Choroid plexus epithelial cell (primary cell): Measurements from ENCODE around the gene UPK3B.
A peak's percentile ranks its signal among the peaks of the same experiment; 100 is the strongest.
"Not testable (repeated sequence)": the region's sequence is repeated elsewhere in the genome, so short reads cannot be mapped to it uniquely, and the experiment has no call there.

Experiments used
- DNase-seq: peaks from one replicate; pipeline ENCODE4 v3.0.0-alpha.2; 2010; ENCODE audit warnings: low read depth
- H3K4me3 ChIP-seq: 2 replicates; pipeline ENCODE4 v1.5.1; 2011; ENCODE audit warnings: low read depth, mild to moderate bottlenecking, control low read depth, low read length, moderate library complexity
- TF ChIP-seq, protein P1 (sequence below): conservative IDR thresholded peaks from 2 replicates; pipeline ENCODE4 v1.5.1; 2011; ENCODE audit warnings: low read depth, mild to moderate bottlenecking, control low read depth, inconsistent platforms, low read length, moderate library complexity

The UPK3B gene

DNA sequence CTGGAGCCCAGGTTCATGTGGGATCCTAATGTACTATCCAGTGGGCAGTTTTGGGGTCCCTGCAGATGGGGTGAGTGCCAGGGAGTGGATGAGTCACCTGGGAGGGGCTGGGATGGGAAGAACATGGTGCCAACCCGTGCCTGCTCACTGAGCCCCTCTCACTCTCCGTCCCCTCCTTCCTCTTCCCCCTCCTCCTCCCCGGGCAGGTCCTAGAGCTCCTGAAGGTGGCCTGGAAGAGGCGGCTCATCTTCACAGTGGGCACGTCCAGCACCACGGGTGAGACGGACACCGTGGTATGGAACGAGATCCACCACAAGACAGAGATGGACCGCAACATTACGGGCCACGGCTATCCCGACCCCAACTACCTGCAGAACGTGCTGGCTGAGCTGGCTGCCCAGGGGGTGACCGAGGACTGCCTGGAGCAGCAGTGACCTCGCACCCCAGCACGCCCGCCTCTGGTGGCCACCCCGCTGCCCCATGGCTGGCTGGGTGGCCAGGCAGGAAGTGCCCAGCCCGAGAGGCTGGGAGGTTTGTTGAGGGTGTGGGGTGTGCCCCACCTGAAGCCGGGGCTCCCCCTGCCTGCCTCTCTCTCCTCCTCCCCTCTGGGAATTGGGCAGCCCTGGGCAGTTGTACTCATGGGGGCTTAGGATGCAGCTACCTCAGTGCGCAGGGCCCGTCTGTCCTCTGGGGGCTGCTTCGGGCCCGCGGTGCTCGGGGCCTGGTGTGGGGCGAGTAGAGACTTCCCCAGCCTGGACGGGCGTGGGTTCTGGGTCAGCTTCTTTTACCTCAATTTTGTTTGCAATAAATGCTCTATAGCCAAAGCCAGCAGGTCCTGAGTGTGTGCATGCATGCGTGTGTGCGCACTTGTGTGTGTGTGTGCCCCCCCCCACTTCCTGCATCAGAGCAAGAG lies 4.9 kb upstream of the UPK3B start:
- TF ChIP-seq, protein P1, sequence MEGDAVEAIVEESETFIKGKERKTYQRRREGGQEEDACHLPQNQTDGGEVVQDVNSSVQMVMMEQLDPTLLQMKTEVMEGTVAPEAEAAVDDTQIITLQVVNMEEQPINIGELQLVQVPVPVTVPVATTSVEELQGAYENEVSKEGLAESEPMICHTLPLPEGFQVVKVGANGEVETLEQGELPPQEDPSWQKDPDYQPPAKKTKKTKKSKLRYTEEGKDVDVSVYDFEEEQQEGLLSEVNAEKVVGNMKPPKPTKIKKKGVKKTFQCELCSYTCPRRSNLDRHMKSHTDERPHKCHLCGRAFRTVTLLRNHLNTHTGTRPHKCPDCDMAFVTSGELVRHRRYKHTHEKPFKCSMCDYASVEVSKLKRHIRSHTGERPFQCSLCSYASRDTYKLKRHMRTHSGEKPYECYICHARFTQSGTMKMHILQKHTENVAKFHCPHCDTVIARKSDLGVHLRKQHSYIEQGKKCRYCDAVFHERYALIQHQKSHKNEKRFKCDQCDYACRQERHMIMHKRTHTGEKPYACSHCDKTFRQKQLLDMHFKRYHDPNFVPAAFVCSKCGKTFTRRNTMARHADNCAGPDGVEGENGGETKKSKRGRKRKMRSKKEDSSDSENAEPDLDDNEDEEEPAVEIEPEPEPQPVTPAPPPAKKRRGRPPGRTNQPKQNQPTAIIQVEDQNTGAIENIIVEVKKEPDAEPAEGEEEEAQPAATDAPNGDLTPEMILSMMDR: no peak
- no peak overlapping the region for H3K4me3 ChIP-seq
- no peak for DNase-seq

DNA sequence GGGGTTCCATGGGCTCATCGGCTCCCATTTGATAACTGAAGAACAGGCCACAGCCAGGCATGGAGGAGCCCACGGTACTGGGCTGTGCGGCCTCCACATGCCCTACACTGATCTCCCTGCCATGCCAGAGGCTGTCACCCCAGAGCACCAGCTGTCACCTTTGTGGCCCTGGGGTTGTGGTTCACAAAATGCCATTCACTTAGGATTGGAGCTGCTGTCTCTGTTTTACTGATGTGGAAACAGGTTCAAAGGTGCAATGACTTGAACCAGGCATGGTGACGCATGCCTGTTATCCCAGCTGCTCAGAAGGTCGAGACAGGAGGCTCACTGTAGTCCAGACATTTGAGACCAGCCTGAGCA lies 4.3 kb upstream of the UPK3B start:
- no peak for DNase-seq
- H3K4me3 ChIP-seq: no peak overlapping the region
- TF ChIP-seq, protein P1: no peak

DNA sequence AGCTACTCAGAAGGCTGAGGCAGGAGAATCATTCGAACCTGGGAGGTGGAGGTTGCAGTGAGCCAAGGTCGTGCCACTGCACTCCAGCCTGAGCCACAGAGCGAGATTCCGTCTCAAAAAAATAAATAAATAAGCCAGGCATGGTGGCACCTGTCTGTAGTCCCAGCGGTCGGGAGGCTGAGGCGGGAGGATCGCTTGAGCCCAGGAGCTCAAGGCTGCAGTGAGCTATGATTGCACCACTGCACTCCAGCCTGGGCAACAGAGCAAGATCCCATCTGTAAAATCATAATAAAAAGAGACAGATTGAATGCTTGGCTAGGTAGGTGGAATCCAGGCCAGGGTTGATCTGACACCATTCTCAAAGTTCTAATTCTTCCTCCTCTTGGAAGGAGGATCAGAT lies 3.7 kb upstream of the UPK3B start:
- H3K4me3 ChIP-seq, DNase-seq: not testable (repeated sequence)

DNA sequence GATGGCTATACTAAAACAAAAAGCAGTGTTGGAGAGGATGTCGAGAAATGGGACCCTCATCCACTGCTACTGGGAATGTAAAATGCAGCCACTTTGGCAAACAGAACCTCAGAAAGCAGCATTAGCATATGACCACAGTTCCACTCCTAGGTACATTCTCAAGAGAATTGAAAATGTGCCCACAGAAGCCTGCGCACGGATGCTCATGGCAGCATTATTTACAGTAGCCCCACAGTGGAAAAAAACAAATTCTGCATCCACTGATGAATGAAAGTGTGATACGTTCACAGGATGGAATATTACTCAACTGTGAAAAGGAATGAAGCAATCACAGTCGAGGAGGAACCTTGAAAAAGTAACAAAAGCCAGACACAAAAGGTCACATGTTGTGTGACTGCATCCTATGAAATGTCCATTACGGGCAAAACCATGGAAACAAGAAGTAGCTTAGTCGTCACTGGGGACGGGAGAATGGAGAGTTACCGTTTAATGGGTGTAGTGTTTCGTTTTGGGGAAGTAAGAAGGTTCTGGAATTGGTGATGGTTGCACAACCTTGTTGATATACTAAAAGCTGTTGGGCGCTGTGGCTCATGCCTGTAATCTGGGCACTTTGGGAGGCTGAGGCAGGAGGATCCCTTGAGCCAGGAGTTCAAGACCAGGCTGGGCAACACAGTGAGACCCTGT lies 2.5 kb upstream of the UPK3B start:
- TF ChIP-seq, protein P1: no peak
- peak; percentile 16 for DNase-seq
- no peak overlapping the region for H3K4me3 ChIP-seq

DNA sequence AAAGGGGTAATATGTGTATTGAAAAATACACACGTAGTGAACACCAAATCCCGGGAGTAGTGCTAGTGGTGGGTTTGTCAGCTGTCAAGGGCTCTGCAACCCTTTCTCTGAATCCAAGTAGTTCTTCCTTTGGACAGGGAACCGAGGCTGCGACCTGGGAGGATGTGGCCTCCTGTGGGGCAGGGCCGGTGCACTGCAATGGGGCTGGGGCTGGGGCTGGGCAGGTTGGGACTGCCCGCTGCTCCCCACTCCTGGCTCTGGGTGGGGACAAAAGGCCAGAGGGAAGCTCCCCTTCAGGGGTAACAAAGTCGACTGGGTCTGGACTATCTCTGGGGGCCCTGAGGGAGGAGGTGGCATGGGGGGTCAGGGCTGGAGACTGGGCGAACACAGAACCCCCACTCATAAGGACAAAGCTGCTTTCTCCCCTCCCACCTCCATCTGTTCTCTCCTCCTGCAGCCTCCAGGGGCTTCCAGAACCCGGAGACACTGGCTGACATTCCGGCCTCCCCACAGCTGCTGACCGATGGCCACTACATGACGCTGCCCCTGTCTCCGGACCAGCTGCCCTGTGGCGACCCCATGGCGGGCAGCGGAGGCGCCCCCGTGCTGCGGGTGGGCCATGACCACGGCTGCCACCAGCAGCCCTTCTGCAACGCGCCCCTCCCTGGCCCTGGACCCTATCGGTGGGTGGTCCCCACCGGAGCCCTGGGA lies 1.0 kb downstream of the UPK3B start:
- not testable (repeated sequence) for DNase-seq, H3K4me3 ChIP-seq

DNA sequence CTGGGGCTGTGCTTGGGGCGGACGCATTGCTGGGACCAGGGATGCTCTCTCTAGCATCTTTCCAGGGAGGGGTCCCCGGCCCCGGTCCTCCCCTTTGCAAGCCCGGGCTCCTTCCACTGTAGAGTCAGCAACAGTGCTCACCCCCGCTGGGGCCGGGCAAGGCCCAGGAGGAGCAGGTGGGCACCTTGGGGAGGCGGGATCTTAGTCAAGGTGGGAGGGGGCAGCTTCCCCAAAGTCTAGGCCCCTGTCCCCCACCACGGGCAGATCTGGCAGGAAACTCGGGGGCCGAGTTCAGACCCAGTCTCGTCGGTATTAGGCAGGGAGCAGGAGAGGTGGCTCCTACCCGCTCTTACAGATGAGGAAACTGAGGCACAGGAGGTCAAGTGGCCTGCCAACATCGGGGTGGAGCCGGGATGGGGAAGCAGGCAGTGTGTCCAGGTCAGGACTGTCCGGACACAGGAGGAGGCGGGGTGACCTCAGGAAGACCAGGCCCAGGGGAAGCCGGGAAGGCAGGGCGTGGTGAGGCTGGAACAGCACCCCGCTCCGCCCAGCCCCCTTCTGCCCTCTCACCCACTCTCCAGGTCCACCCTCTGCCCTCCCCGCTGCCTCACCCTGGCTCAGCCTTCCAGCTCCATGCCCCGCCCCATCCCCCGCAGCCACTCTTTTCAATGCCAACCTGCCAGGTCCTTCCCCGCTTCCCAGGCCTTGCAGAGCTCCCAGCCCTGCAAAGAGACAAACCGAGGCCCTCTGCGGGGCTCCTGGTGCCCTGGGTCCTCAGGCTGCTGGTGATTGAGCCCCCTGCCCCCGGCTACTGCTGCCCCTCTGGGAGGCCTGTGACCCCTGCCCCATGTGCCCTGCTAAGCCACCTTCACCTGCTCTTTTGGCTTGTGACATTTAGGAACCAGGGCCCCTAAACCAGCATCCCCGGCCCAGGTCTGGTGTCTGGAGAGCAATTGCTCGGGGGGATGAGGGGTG lies 1.8 kb downstream of the UPK3B start:
- not testable (repeated sequence) for DNase-seq, H3K4me3 ChIP-seq

DNA sequence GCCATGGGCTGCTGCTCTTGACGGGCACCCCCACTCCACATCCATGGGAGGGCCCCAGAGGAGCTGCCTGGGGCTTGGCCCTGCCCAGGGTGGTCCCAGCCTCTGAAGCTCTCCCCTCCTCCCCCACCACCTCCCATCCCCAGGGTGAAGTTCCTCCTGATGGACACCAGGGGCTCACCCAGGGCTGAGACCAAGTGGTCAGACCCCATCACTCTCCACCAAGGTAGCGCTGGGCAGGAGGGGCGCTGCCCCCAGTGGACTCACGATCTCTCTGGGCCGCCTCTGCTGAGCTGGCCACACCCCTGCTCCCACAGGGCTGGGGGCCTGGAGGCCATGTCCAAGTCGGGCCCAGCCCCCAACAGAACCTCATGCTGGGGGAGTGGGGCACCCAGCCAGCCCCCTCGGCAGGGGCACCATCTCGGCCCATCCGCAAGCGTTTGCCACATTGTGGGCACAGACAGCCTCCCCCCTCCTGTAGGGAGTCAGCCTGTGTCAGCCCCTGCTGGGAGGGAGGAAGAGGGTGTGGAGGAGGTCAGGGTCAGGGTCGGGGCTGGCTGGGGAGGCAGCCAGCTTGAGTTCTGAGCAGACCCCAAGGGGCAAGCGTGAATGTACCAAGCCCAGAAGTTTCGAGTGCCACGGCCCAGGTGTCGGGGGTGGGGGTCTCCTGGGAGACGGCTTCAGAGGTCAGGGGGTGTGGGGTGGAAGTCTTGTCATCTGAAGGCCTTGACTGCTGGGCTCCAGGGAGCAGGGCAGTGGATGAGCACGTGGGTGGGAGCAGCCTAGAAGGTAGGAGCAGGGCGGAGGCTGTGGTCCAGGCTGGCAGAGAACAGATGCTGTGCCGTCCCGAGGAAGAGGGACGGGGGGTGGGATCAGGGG lies 2.8 kb downstream of the UPK3B start:
- DNase-seq: peak; percentile 31
- H3K4me3 ChIP-seq: no peak overlapping the region
- TF ChIP-seq, protein P1: peak; percentile 58
